Uterus (tissue), 4 donors: Measurements from ENCODE around the gene SLC6A9. TPM values are rescaled to one million over a fixed set of nuclear protein-coding genes. Genes with fewer than 3 reads are reported as not detected.
A peak's percentile ranks its signal among the peaks of the same experiment; 100 is the strongest.

Experiments
- DNase-seq, 2 donors: peaks; one replicate each; pipeline ENCODE4 v3.0.0-alpha.2; 2019 to 2020
- H3K27ac ChIP-seq, 2 donors: fragments of 200-600 bp; sonication (generic); 1 replicate in 1 of 2; 2 replicates in 1 of 2; pipeline ENCODE4 v1.5.1; 2016 to 2018
- H3K27me3 ChIP-seq, 2 donors: fragments of 200-600 bp; sonication (generic); one replicate each; pipeline ENCODE4 v1.5.1; 2018 to 2019; ENCODE audit warnings: control low read depth in 1 of 2
- H3K36me3 ChIP-seq, 2 donors: fragments of 200-600 bp; sonication (generic); one replicate each; pipeline ENCODE4 v1.5.1; 2019; ENCODE audit warnings: control low read depth in 1 of 2
- H3K4me1 ChIP-seq, 2 donors: fragments of 200-600 bp; sonication (generic); one replicate each; pipeline ENCODE4 v1.5.1; 2018 to 2019; ENCODE audit warnings: control low read depth in 1 of 2
- H3K4me3 ChIP-seq, 2 donors: fragments of 200-600 bp; sonication (generic); 1 replicate in 1 of 2; 2 replicates in 1 of 2; pipeline ENCODE4 v1.5.1; 2018 to 2019; ENCODE audit warnings: mild to moderate bottlenecking in 1 of 2
- H3K9me3 ChIP-seq, 2 donors: fragments of 200-600 bp; sonication (generic); one replicate each; pipeline ENCODE4 v1.5.1; 2019; ENCODE audit warnings: control low read depth in 1 of 2
- CTCF ChIP-seq, 4 experiments: fragments of 200-600 bp in 2 of 4; fragments of 450-650 bp in 2 of 4; sonication (generic) in 2 of 4; IDR thresholded peaks; one replicate each; pipeline ENCODE4 v1.5.1; 2016 to 2019; ENCODE audit warnings: antibody characterized with exemption in 4 of 4, mild to moderate bottlenecking in 2 of 4, moderate library complexity in 1 of 4
- POLR2A ChIP-seq, 2 donors: fragments of 450-650 bp; IDR thresholded peaks; one replicate each; pipeline ENCODE4 v1.6.1; 2016; ENCODE audit warnings: antibody characterized with exemption in 2 of 2, mild to moderate bottlenecking in 1 of 2, moderate library complexity in 1 of 2
- intact Hi-C: fragments of 100-400 bp; cut with DNase I; formaldehyde crosslinking; loops from one replicate; pipeline ENCODE4 v1.15.1; 2023; ENCODE audit warnings: low total_unique reads
- total RNA-seq, 4 donors: library from RNA; depleted of rRNA in 3 of 4; stranded (reverse); fragments of >200 nt in 3 of 4; gene quantifications; one replicate each; pipeline versions ENCODE4 v1.1.0 to v1.2.4, GENCODE V29; 2014 to 2023
- donor health status: DM: yes; HTN: yes; CAD: no.

SLC6A9 gene
- total RNA-seq, 4 donors from 2014 or later, result 4.6 to 30.9 (median 17.4) TPM

GRCh38 chr1:44037154-44037553 is 5.9 kb upstream of the SLC6A9 start:
- no peak overlapping the region for H3K4me3 ChIP-seq
- peak overlapping the region in 1 of 2 donors; percentile 94 for H3K27ac ChIP-seq
- no peak for TF ChIP-seq POLR2A (IDR thresholded peaks at IDR 0.05)
- no peak for TF ChIP-seq CTCF (IDR thresholded peaks at IDR 0.05)
- DNase-seq, result no peak
- no peaks in the 10 kb centered on the region for H3K9me3 ChIP-seq
- no peaks in the 10 kb centered on the region for H3K27me3 ChIP-seq
- intact Hi-C loops, result no loop called here
- H3K4me1 ChIP-seq, result peaks cover 0 to 6% of the 10 kb centered on the region in 2 donors
- H3K36me3 ChIP-seq, result no peaks in the 10 kb centered on the region

DNA sequence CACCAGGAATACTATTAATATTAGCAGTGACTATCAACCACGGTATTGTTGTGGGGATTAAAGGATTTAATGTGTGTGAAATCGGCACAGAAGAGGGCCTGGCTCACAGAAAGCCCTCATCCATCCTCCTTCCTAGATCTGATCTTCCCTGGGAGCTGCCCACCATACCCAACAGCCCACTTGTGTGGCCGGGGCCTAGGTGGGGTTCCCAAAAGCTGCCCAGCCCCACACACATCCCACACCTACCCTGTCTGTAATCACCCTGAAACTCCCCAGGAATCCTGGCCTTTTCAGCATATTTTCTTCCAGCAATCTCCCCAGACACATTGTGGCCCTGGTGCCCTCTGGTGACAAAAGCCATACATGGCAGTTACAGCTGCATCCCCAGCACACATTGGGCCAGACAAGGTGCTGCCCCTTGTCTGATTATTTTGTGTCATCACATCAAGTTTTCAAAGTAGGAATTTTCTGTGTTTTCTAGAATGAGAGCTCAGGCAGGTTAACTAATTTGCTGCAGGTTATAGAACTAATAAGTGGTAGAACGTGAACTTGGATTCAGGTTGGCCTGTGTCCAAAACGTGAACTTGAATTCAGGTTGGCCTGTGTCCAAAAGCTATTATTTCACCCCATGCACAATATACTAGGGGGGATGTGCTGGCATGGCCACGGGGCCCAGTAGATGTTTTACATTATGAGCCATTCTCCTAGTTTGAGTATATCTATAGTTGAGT is 5.3 kb upstream of the SLC6A9 start:
- peaks cover 0 to 7% of the 10 kb centered on the region in 2 donors for H3K4me1 ChIP-seq
- no peaks in the 10 kb centered on the region for H3K9me3 ChIP-seq
- DNase-seq, result peak; percentile 50 to 61
- TF ChIP-seq POLR2A (IDR thresholded peaks at IDR 0.05) (no peak), CTCF (IDR thresholded peaks at IDR 0.05) (peak; percentile 38 to 72 (median 54))
- no peaks in the 10 kb centered on the region for H3K27me3 ChIP-seq
- H3K27ac ChIP-seq, result peak overlapping the region; percentile 65 to 94
- no peak overlapping the region for H3K4me3 ChIP-seq
- intact Hi-C loops, result no loop called here
- no peaks in the 10 kb centered on the region for H3K36me3 ChIP-seq

DNA sequence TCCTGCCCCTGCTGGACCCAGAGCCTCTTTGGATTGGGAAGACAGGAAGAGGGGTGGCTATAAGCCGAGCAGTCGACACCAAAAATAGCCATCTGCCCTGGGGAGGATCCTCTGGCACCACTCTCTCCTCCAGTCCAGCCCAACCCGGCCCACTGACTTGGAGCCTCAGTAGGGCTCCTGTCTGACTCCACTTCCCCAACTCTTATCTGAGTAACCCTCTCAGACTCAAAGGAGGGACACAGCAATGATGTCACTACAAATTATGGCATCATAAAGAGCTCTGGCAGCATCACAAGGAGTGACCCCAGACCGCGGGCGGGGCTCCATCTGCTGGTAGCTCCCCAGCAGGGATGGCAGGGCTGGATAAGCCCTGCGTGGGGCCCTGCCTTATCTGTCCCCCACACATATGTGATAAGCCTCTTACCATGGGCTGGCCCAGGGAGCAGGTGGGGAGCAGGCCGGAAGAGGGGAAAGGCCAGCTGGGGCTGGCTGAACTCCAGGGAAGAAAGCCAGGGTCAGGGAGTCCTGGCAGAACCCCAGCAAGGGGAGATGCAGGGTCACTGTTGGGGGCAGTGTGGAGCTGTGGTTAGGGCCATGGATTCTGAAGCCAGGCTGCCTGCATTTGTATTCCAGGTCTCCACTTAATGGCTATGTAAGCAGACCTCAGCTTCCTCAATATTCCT is 4.6 kb upstream of the SLC6A9 start:
- Histone ChIP-seq H3K27me3 (no peaks in the 10 kb centered on the region), H3K9me3 (no peaks in the 10 kb centered on the region), H3K36me3 (no peaks in the 10 kb centered on the region), H3K4me3 (no peak overlapping the region), H3K27ac (peak overlapping the region; percentile 65 to 94), H3K4me1 (peaks cover 0 to 9% of the 10 kb centered on the region in 2 donors)
- intact Hi-C loops, result no loop called here
- DNase-seq, result peak; percentile 43 to 54
- TF ChIP-seq CTCF (IDR thresholded peaks at IDR 0.05), result no peak
- no peak for TF ChIP-seq POLR2A (IDR thresholded peaks at IDR 0.05)

GRCh38 chr1:44034976-44035716 is 3.9 kb upstream of the SLC6A9 start:
- no peak for TF ChIP-seq CTCF (IDR thresholded peaks at IDR 0.05)
- TF ChIP-seq POLR2A (IDR thresholded peaks at IDR 0.05), result no peak
- intact Hi-C loops, result no loop called here
- H3K9me3 ChIP-seq, result no peaks in the 10 kb centered on the region
- H3K4me3 ChIP-seq, result no peak overlapping the region
- DNase-seq, result no peak
- no peaks in the 10 kb centered on the region for H3K27me3 ChIP-seq
- peak overlapping the region; percentile 65 to 94 for H3K27ac ChIP-seq
- H3K4me1 ChIP-seq, result peaks cover 0 to 9% of the 10 kb centered on the region in 2 donors
- H3K36me3 ChIP-seq, result no peaks in the 10 kb centered on the region
